Esophagus squamous epithelium (tissue), 4 donors: ENCODE measurements around the gene STK10.

ENCODE experiments used
- POLR2A ChIP-seq, 4 donors: fragments of 450-650 bp; IDR thresholded peaks; one replicate each; pipeline ENCODE4 v1.6.1; 2017; ENCODE audit warnings: antibody characterized with exemption in 4 of 4, mild to moderate bottlenecking in 4 of 4, moderate library complexity in 3 of 4
- TF ChIP-seq, protein P1 (sequence below), 6 experiments: fragments of 450-650 bp in 4 of 6; fragments of 200-600 bp in 2 of 6; sonication (generic) in 2 of 6; IDR thresholded peaks; one replicate each; pipeline ENCODE4 v1.5.1; 2016 to 2019; ENCODE audit warnings: antibody characterized with exemption in 6 of 6, mild to moderate bottlenecking in 4 of 6, moderate library complexity in 4 of 6

- TF ChIP-seq, protein P1, sequence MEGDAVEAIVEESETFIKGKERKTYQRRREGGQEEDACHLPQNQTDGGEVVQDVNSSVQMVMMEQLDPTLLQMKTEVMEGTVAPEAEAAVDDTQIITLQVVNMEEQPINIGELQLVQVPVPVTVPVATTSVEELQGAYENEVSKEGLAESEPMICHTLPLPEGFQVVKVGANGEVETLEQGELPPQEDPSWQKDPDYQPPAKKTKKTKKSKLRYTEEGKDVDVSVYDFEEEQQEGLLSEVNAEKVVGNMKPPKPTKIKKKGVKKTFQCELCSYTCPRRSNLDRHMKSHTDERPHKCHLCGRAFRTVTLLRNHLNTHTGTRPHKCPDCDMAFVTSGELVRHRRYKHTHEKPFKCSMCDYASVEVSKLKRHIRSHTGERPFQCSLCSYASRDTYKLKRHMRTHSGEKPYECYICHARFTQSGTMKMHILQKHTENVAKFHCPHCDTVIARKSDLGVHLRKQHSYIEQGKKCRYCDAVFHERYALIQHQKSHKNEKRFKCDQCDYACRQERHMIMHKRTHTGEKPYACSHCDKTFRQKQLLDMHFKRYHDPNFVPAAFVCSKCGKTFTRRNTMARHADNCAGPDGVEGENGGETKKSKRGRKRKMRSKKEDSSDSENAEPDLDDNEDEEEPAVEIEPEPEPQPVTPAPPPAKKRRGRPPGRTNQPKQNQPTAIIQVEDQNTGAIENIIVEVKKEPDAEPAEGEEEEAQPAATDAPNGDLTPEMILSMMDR (IDR thresholded peaks at IDR 0.05), result no peak
- TF ChIP-seq POLR2A (IDR thresholded peaks at IDR 0.05), result no peak
Observed at GRCh38 chr5:172141949-172142319, 46.1 kb downstream of the STK10 start.
